ENCODE data around the gene ABHD6.

The ABHD6 gene

GRCh38 chr3:58307639-58308215 lies 70.1 kb downstream of the ABHD6 start:
- CTCF ChIA-PET, result interaction anchor here (0.6 to 2.5 kb wide), 7 partner anchors 87 to 148 kb away, joined by 3 to 8 read pairs (median 5); no protein-coding TSS in a partner anchor
- TF ChIP-seq CTCF (conservative IDR thresholded peaks at IDR 0.05; ENCODE audit: low read depth), result peak; percentile 68
- peak overlapping the region; percentile 94 for H3K27ac ChIP-seq
- peak; percentile 26 for DNase-seq (ENCODE audit: low spot score)
- POLR2A ChIA-PET (ENCODE audit: low non-redundant PET), result no interaction called here

- no peak for DNase-seq (ENCODE audit: low spot score)
- no peak for TF ChIP-seq CTCF (conservative IDR thresholded peaks at IDR 0.05; ENCODE audit: low read depth)
- POLR2A ChIA-PET (ENCODE audit: low non-redundant PET), result no interaction called here
- no peak overlapping the region for H3K27ac ChIP-seq
- CTCF ChIA-PET, result no interaction called here
These were observed 71.1 kb downstream of the ABHD6 start for GRCh38 chr3:58308728-58309127.

GRCh38 chr3:58317811-58318210 lies 80.2 kb downstream of the ABHD6 start:
- POLR2A ChIA-PET (ENCODE audit: low non-redundant PET), result no interaction called here
- no peak for DNase-seq (ENCODE audit: low spot score)
- TF ChIP-seq CTCF (conservative IDR thresholded peaks at IDR 0.05; ENCODE audit: low read depth), result no peak
- CTCF ChIA-PET, result interaction anchor here (1.4 kb wide), 1 partner anchor 11 kb away, joined by 3 read pairs; the partner anchor contains the start of genes HTD2 and RPP14
- no peak overlapping the region for H3K27ac ChIP-seq

GRCh38 chr3:58321791-58322190 lies 84.2 kb downstream of the ABHD6 start:
- no peak overlapping the region for H3K27ac ChIP-seq
- CTCF ChIA-PET, result interaction anchor here (0.7 kb wide), 1 partner anchor 49 kb away, joined by 3 read pairs; no protein-coding TSS in a partner anchor
- DNase-seq (ENCODE audit: low spot score), result no peak
- no peak for TF ChIP-seq CTCF (conservative IDR thresholded peaks at IDR 0.05; ENCODE audit: low read depth)
- POLR2A ChIA-PET (ENCODE audit: low non-redundant PET), result no interaction called here

GRCh38 chr3:58322793-58323192 lies 85.2 kb downstream of the ABHD6 start:
- DNase-seq (ENCODE audit: low spot score), result no peak
- H3K27ac ChIP-seq, result no peak overlapping the region
- ChIA-PET POLR2A (ENCODE audit: low non-redundant PET) (no interaction called here), CTCF (no interaction called here)
- no peak for TF ChIP-seq CTCF (conservative IDR thresholded peaks at IDR 0.05; ENCODE audit: low read depth)

GRCh38 chr3:58323529-58324390 lies 86.2 kb downstream of the ABHD6 start:
- CTCF ChIA-PET, result no interaction called here
- DNase-seq (ENCODE audit: low spot score), result no peak
- H3K27ac ChIP-seq, result no peak overlapping the region
- TF ChIP-seq CTCF (conservative IDR thresholded peaks at IDR 0.05; ENCODE audit: low read depth), result no peak
- POLR2A ChIA-PET (ENCODE audit: low non-redundant PET), result no interaction called here
